Adrenal gland (tissue), 12 donors: ENCODE results near the gene MEPCE. TPM values are rescaled to one million over a fixed set of nuclear protein-coding genes. Genes with fewer than 3 reads are reported as not detected.

Experiments
- DNase-seq, 7 donors: peaks; one replicate each; pipeline ENCODE4 v3.0.0-alpha.2; 2019 to 2020
- H3K27ac ChIP-seq, 5 donors: fragments of 200-600 bp; sonication (generic) in 4 of 5; 1 replicate in 3 of 5; 2 replicates in 2 of 5; pipeline versions ENCODE4 v1.5.1 to v1.8.0; 2016 to 2020; ENCODE audit warnings: mild to moderate bottlenecking in 1 of 5
- H3K27me3 ChIP-seq: fragments of 200-600 bp; 2 replicates; pipeline ENCODE4 v1.8.0; 2021
- H3K36me3 ChIP-seq, 2 donors: fragments of 200-600 bp; replicated peaks in 1 of 2; 1 replicate in 1 of 2; 2 replicates in 1 of 2; pipeline versions ENCODE4 v1.5.1 to v1.8.0; 2018 to 2022
- H3K4me1 ChIP-seq, 2 donors: fragments of 200-600 bp; replicated peaks in 1 of 2; 1 replicate in 1 of 2; 2 replicates in 1 of 2; pipeline versions ENCODE4 v1.5.1 to v1.8.0; 2018 to 2021
- H3K4me3 ChIP-seq, 4 donors: fragments of 200-600 bp; sonication (generic) in 3 of 4; one replicate each; pipeline ENCODE4 v1.5.1; 2016 to 2018
- H3K9me3 ChIP-seq, 3 donors: fragments of 200-600 bp; sonication (generic) in 1 of 3; replicated peaks in 1 of 3; 1 replicate in 2 of 3; 2 replicates in 1 of 3; pipeline versions ENCODE4 v1.5.1 to v1.8.0; 2016 to 2021
- CTCF ChIP-seq, 6 experiments: fragments of 450-650 bp in 4 of 6; fragments of 200-600 bp in 2 of 6; sonication (generic) in 1 of 6; IDR thresholded peaks; 1 replicate in 5 of 6; 2 replicates in 1 of 6; pipeline versions ENCODE4 v1.5.1 to v1.8.0; 2016 to 2021; ENCODE audit warnings: antibody characterized with exemption in 6 of 6, mild to moderate bottlenecking in 2 of 6, moderate library complexity in 1 of 6
- POLR2A ChIP-seq, 2 donors: fragments of 450-650 bp; IDR thresholded peaks; one replicate each; pipeline ENCODE4 v1.6.1; 2017; ENCODE audit warnings: antibody characterized with exemption in 2 of 2, mild to moderate bottlenecking in 2 of 2, moderate library complexity in 1 of 2
- WGBS, 4 donors: extraction: QIAGEN DNeasy Blood & Tissue Kit in 2 of 4; methylation state at CpG; one replicate each; pipeline versions ENCODE4 v1.1.5 to v1.1.7; 2013 to 2017; 5-methylcytosine and 5-hydroxymethylcytosine counted together
- intact Hi-C, 2 donors: fragments of 100-400 bp; cut with DNase I; formaldehyde crosslinking; loops; one replicate each; pipeline versions ENCODE4 v1.14.1 to v1.15.0; 2022 to 2023
- polyA plus RNA-seq, 3 donors: library from polyadenylated mRNA; stranded (reverse); fragments of 200-250 nt in 2 of 3; fragments of 350-450 nt in 1 of 3; fragmentation: Illumina TruSeq in 1 of 3; extraction: RNeasy Lipid Tissue Mini Kit (QIAGEN cat#74804) in 1 of 3; gene quantifications; one replicate each; pipeline ENCODE4 v1.2.3, GENCODE V29; 2013 to 2014
- total RNA-seq, 9 donors: library from RNA; depleted of rRNA in 4 of 9; stranded (reverse); fragments of >200 nt in 4 of 9; fragments of 120-200 nt in 1 of 9; fragmentation: NEBNext Ultra II Directional in 1 of 9; extraction: Animal tissue kit (Norgen Biotek cat#: 25700) in 1 of 9; gene quantifications; one replicate each; pipeline versions ENCODE4 v1.1.0 to v1.2.4, GENCODE V29; 2013 to 2023
- donor health status: healthy with polysubstance abuse.
- donor health status: Bipolar disorder and iron deficiency.
- donor health status: DM: yes; HTN: yes; CAD: no.
- donor health status: DM: no; HTN: no; CAD: no.
- donor health status: DM: no; HTN: no; CAD: no.
- donor health status: DM: yes; HTN: yes; CAD: no.

MEPCE gene
- total and polyA plus RNA-seq, 12 donors: 24.8 to 76.8 (median 51.8) TPM

- intact Hi-C loops: loop anchor here in 1 of 2 donors (10.0 kb wide), 1 partner anchor 56 kb away; the partner anchor contains the start of gene PILRB
- 84 to 90% (median 89%) methylated on average over 6 of the region's 6 CpGs for WGBS, 4 donors
- no peaks in the 10 kb centered on the region for H3K36me3 ChIP-seq
- no peaks in the 10 kb centered on the region for H3K9me3 ChIP-seq
- H3K4me1 ChIP-seq: peaks cover 0 to 3% of the 10 kb centered on the region in 2 donors
- TF ChIP-seq POLR2A (IDR thresholded peaks at IDR 0.05) (no peak), CTCF (IDR thresholded peaks at IDR 0.05) (no peak)
- no peak for DNase-seq
- H3K4me3 ChIP-seq: no peak overlapping the region
- no peaks in the 10 kb centered on the region for H3K27me3 ChIP-seq
- H3K27ac ChIP-seq: no peak overlapping the region
Observed at GRCh38 chr7:100411101-100411500, 18.5 kb upstream of the MEPCE start.

DNA sequence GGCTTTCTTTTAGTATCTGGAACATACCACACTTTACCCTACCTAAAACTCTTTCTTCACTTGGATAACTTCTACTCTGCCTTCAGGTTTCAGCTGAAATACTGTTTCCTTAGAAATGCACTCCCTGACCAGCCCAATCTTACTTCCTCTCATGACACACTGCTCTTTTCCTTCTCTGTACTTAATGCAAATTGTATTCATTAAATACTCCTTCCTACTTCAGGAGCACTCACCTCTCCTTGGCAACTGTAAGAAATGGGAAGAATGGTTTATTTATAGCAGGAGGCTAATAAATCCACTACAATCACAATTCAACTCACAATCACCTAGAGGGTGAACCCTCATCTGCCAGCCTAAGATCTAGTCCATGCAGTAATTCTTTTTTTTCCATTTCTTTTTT, 16.3 kb upstream of the MEPCE start:
- Histone ChIP-seq H3K27me3 (no peaks in the 10 kb centered on the region), H3K4me3 (no peak overlapping the region), H3K27ac (no peak overlapping the region), H3K9me3 (no peaks in the 10 kb centered on the region), H3K4me1 (no peaks in the 10 kb centered on the region), H3K36me3 (no peaks in the 10 kb centered on the region)
- TF ChIP-seq CTCF (IDR thresholded peaks at IDR 0.05): no peak
- no peak for TF ChIP-seq POLR2A (IDR thresholded peaks at IDR 0.05)
- no peak for DNase-seq
- intact Hi-C loops: loop anchor here in 1 of 2 donors (10.0 kb wide), 1 partner anchor 59 kb away; the partner anchor contains the start of gene PILRB

GRCh38 chr7:100413889-100414288, 15.7 kb upstream of the MEPCE start:
- H3K4me1 ChIP-seq: no peaks in the 10 kb centered on the region
- no peak for DNase-seq
- 90 to 97% (median 93%) methylated on average over 1 of the region's 1 CpG for WGBS, 4 donors

GRCh38 chr7:100415448-100415847, 14.2 kb upstream of the MEPCE start:
- DNase-seq: no peak
- intact Hi-C loops: loop anchor here in 1 of 2 donors (10.0 kb wide), 1 partner anchor 61 kb away; the partner anchor contains the start of gene PILRB
- Histone ChIP-seq H3K27me3 (no peaks in the 10 kb centered on the region), H3K27ac (no peak overlapping the region), H3K9me3 (no peaks in the 10 kb centered on the region), H3K36me3 (no peaks in the 10 kb centered on the region), H3K4me1 (no peaks in the 10 kb centered on the region), H3K4me3 (no peak overlapping the region)
- no peak for TF ChIP-seq POLR2A (IDR thresholded peaks at IDR 0.05)
- no peak for TF ChIP-seq CTCF (IDR thresholded peaks at IDR 0.05)
- WGBS, 4 donors: 93 to 97% (median 94%) methylated on average over 5 of the region's 5 CpGs

More at GRCh38 chr7:100413889-100414288, 15.7 kb upstream of the MEPCE start:
- Histone ChIP-seq H3K9me3 (no peaks in the 10 kb centered on the region), H3K27ac (no peak overlapping the region), H3K27me3 (no peaks in the 10 kb centered on the region), H3K4me3 (no peak overlapping the region), H3K36me3 (no peaks in the 10 kb centered on the region)
- no peak for TF ChIP-seq POLR2A (IDR thresholded peaks at IDR 0.05)
- no peak for TF ChIP-seq CTCF (IDR thresholded peaks at IDR 0.05)
- intact Hi-C loops: loop anchor here in 1 of 2 donors (10.0 kb wide), 1 partner anchor 59 kb away; the partner anchor contains the start of gene PILRB
